Natural killer cell (primary cell): ENCODE data around the gene RNF125. TPM values are rescaled to one million over a fixed set of nuclear protein-coding genes. Genes with fewer than 3 reads are reported as not detected.
A peak's percentile ranks its signal among the peaks of the same experiment; 100 is the strongest.

Experiments
- ATAC-seq, 3 donors: fragments of 150-1000 bp in 2 of 3; fragments of 200-7000 bp in 1 of 3; cut with Tn5 transposase; 1 replicate in 1 of 3; 2 replicates in 2 of 3; pipeline ENCODE4 v1.10.0; 2021; ENCODE audit warnings: mild to moderate bottlenecking in 2 of 3, moderate library complexity in 2 of 3
- DNase-seq, 2 donors: peaks; one replicate each; pipeline versions ENCODE4 v3.0.0 to v3.0.0-alpha.2; 2013 to 2021; ENCODE audit warnings: mixed read lengths in 1 of 2
- H3K27ac ChIP-seq: one replicate; pipeline ENCODE4 v1.5.1; 2013; ENCODE audit warnings: mild to moderate bottlenecking, low read length
- H3K27me3 ChIP-seq: one replicate; pipeline ENCODE4 v1.6.1; 2013; ENCODE audit warnings: low read length; ENCODE audit not compliant: control insufficient read depth, insufficient read depth
- H3K36me3 ChIP-seq: one replicate; pipeline ENCODE4 v1.6.1; 2013; ENCODE audit warnings: low read length; ENCODE audit not compliant: control insufficient read depth, insufficient read depth
- H3K4me1 ChIP-seq: one replicate; pipeline ENCODE4 v1.6.1; 2013; ENCODE audit warnings: low read length; ENCODE audit not compliant: control insufficient read depth, insufficient read depth
- H3K4me3 ChIP-seq: one replicate; pipeline ENCODE4 v1.5.1; 2013; ENCODE audit warnings: low read length
- H3K9me3 ChIP-seq: one replicate; pipeline ENCODE4 v1.6.1; 2013; ENCODE audit warnings: low read length; ENCODE audit not compliant: control insufficient read depth, insufficient read depth
- H3K27ac Mint-ChIP-seq, 2 donors: one replicate each; pipeline ENCODE4 v1.8.0; 2022; ENCODE audit warnings: mild to moderate bottlenecking in 2 of 2, mixed read lengths in 2 of 2, moderate library complexity in 1 of 2
- H3K27me3 Mint-ChIP-seq, 2 donors: one replicate each; pipeline ENCODE4 v1.8.0; 2022; ENCODE audit warnings: low read depth in 2 of 2, mixed read lengths in 2 of 2
- H3K36me3 Mint-ChIP-seq: one replicate; pipeline ENCODE4 v1.8.0; 2022; ENCODE audit warnings: mixed read lengths
- H3K4me1 Mint-ChIP-seq, 2 donors: one replicate each; pipeline ENCODE4 v1.8.0; 2022; ENCODE audit warnings: mixed read lengths in 2 of 2
- H3K4me3 Mint-ChIP-seq: one replicate; pipeline ENCODE4 v1.8.0; 2022; ENCODE audit warnings: mild to moderate bottlenecking, moderate library complexity, mixed read lengths
- H3K9me3 Mint-ChIP-seq, 2 donors: one replicate each; pipeline ENCODE4 v1.8.0; 2022; ENCODE audit warnings: mixed read lengths in 2 of 2
- WGBS: methylation state at CpG from one replicate; pipeline ENCODE4 v1.1.7; 2013; ENCODE audit warnings: missing lambda C conversion rate; ENCODE audit not compliant: insufficient coverage; 5-methylcytosine and 5-hydroxymethylcytosine counted together
- intact Hi-C: fragments of 100-400 bp; cut with micrococcal nuclease; formaldehyde crosslinking; loops from one replicate; pipeline ENCODE4 v1.14.2; 2022
- total RNA-seq, 4 donors: library from RNA; stranded (reverse); fragments of 120-200 nt in 1 of 4; gene quantifications; one replicate each; pipeline versions ENCODE4 v1.2.3 to v1.2.4, GENCODE V29; 2013 to 2022
- TF ChIP-seq, protein P1 (sequence below): fragments of 200-600 bp; IDR thresholded peaks from one replicate; pipeline ENCODE4 v1.8.0; 2022; ENCODE audit warnings: antibody characterized with exemption

The RNF125 gene
- total RNA-seq, 3 donors from 2014 or later (not counting 1 experiment from before 2014, with no cell fraction given), result 74.7 to 105 (median 96.7) TPM

DNA sequence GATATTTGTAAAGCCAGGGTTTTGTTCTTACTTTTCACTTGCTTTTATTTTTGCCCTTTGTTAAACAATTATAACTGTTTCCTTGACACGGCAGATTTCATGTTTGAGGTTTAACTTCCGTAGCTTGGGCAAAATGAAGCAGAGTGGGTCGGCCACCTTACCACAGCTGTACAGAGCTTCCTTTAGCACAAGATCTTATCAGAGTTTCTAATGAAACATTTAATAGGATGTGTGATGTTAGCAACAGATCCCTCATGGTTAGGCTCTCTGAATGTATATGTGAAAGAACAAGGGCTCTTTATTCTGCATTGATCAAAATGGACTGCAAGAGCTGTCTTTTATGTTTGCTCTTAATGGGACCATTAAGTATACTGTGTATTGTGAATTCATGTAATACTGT is 22.3 kb downstream of the RNF125 start:
- intact Hi-C loops, result loop anchor here (1.0 to 2.0 kb wide), 3 partner anchors 8 to 52 kb away; partner anchors contain the start of gene RNF125
- Histone ChIP-seq H3K36me3 (peaks cover 45% of the 10 kb centered on the region), H3K4me3 (peak overlapping the region; percentile 7), H3K27ac (peak overlapping the region; percentile 69), H3K27me3 (no peaks in the 10 kb centered on the region), H3K4me1 (peaks cover 63% of the 10 kb centered on the region), H3K9me3 (no peaks in the 10 kb centered on the region)
- DNase-seq (peak; percentile 41 to 82), ATAC-seq (peak; percentile 86 to 93 (median 92))
- Mint-ChIP-seq H3K4me1 (peaks cover 59 to 79% of the 10 kb centered on the region in 2 donors), H3K27me3 (no peaks in the 10 kb centered on the region), H3K9me3 (no peaks in the 10 kb centered on the region), H3K36me3 (peaks cover 7% of the 10 kb centered on the region), H3K27ac (peak overlapping the region; percentile 82 to 83), H3K4me3 (peak overlapping the region; percentile 65)
- TF ChIP-seq, protein P1, sequence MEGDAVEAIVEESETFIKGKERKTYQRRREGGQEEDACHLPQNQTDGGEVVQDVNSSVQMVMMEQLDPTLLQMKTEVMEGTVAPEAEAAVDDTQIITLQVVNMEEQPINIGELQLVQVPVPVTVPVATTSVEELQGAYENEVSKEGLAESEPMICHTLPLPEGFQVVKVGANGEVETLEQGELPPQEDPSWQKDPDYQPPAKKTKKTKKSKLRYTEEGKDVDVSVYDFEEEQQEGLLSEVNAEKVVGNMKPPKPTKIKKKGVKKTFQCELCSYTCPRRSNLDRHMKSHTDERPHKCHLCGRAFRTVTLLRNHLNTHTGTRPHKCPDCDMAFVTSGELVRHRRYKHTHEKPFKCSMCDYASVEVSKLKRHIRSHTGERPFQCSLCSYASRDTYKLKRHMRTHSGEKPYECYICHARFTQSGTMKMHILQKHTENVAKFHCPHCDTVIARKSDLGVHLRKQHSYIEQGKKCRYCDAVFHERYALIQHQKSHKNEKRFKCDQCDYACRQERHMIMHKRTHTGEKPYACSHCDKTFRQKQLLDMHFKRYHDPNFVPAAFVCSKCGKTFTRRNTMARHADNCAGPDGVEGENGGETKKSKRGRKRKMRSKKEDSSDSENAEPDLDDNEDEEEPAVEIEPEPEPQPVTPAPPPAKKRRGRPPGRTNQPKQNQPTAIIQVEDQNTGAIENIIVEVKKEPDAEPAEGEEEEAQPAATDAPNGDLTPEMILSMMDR, result no peak
- 6% methylated on average over 3 of the region's 3 CpGs for WGBS

DNA sequence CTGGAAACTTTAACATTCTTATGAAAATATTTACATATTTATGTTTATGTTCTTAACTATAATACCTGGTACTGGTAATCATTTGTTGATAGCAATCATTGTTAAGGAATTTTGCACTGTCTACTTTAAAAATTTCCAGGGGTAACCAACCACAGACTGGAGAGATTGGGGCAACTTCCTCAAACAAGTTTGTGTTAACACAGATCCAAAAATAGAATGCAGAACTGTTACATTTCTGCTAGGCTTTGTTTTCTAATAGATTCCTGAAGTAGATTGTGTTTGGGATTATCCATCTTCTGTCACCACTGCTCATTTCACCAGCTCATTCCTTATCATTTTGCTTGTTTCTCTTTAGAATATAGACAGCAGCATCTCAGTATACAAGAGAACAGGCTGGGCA is 23.7 kb downstream of the RNF125 start:
- DNase-seq, result no peak
- intact Hi-C loops, result no loop called here
- H3K36me3 ChIP-seq, result peaks cover 54% of the 10 kb centered on the region
- peaks cover 51 to 67% of the 10 kb centered on the region in 2 donors for H3K4me1 Mint-ChIP-seq
- H3K27me3 ChIP-seq, result no peaks in the 10 kb centered on the region
- peak overlapping the region; percentile 78 for H3K4me3 Mint-ChIP-seq
- peaks cover 7% of the 10 kb centered on the region for H3K36me3 Mint-ChIP-seq
- peak overlapping the region; percentile 82 to 83 for H3K27ac Mint-ChIP-seq
- TF ChIP-seq, protein P1, result no peak
- ATAC-seq, result no peak
- peak overlapping the region; percentile 66 for H3K27ac ChIP-seq
- H3K9me3 ChIP-seq, result no peaks in the 10 kb centered on the region
- H3K4me1 ChIP-seq, result peaks cover 55% of the 10 kb centered on the region
- no peaks in the 10 kb centered on the region for H3K27me3 Mint-ChIP-seq
- H3K4me3 ChIP-seq, result no peak overlapping the region
- no peaks in the 10 kb centered on the region for H3K9me3 Mint-ChIP-seq

DNA sequence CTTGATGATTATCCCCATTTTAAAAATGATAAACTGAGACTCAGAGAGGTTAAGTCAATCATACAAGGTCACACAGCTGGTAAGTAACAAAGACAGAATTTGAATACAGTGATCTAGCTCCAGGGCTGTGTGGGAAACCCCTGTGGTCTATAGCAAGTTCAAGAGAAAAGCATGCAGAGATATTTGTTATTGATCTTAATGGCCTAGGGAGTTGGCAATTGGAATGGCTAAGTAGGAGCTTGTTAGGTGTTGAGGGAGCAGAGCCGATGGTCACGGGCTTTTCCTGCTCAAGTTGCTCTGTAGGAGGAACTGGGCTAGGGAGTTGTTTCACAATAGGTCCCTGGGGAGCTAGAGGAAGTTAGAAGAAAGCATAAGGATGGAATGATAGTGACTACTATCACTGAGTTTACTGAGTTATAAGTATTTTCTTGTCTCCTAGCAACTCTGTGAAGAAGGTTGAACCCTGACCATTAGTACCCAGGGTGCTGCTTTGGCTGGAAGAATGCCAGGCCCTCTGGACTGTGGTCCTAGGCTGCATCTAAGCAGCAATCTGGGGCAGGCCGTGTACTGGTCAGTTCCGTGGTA is 30.0 kb downstream of the RNF125 start:
- Mint-ChIP-seq H3K4me1 (peaks cover 40 to 51% of the 10 kb centered on the region in 2 donors), H3K36me3 (no peaks in the 10 kb centered on the region), H3K27me3 (no peaks in the 10 kb centered on the region), H3K27ac (peak overlapping the region; percentile 83 to 91), H3K9me3 (no peaks in the 10 kb centered on the region), H3K4me3 (peak overlapping the region; percentile 75)
- Histone ChIP-seq H3K4me1 (peaks cover 48% of the 10 kb centered on the region), H3K27ac (peak overlapping the region; percentile 87), H3K4me3 (no peak overlapping the region), H3K27me3 (no peaks in the 10 kb centered on the region), H3K36me3 (peaks cover 35% of the 10 kb centered on the region), H3K9me3 (no peaks in the 10 kb centered on the region)
- intact Hi-C loops, result loop anchor here (1.0 kb wide), 2 partner anchors 7 to 28 kb away; no protein-coding TSS in a partner anchor
- WGBS, result 38% methylated on average over 4 of the region's 4 CpGs
- ATAC-seq (peak; percentile 42 to 61 (median 53)), DNase-seq (peak in 1 of 2 donors; percentile 44)
- TF ChIP-seq, protein P1, result no peak
